Caco-2 (cell line): ENCODE measurements around the gene PKMYT1. TPM values are rescaled to one million over a fixed set of nuclear protein-coding genes. Genes with fewer than 3 reads are reported as not detected.
A peak's percentile ranks its signal among the peaks of the same experiment; 100 is the strongest.

Experiments used
- BruUV-seq: library from RNA; stranded (reverse); fragments of 400-500 nt; replicated peaks from 2 replicates; lab custom pipeline; 2021; lab: Mats Ljungman, UMichigan
- CTCF ChIA-PET: fragments of 300-600 bp; sonication (Branson Sonifier 250); formaldehyde crosslinking; loops from one replicate; lab custom pipeline; 2022; ENCODE audit warnings: antibody characterized with exemption; lab: Charles Lee
- POLR2A ChIA-PET: fragments of 300-600 bp; sonication (Branson Sonifier 250); formaldehyde crosslinking; loops from one replicate; lab custom pipeline; 2022; ENCODE audit warnings: antibody characterized with exemption; lab: Charles Lee
- DNase-seq, 2 experiments: peaks; one replicate each; pipeline versions ENCODE4 v3.0.0 to v3.0.0-alpha.2; 2020 to 2022
- H3K27me3 ChIP-seq: replicated peaks from 2 replicates; pipeline ENCODE4 v1.6.0; 2011; ENCODE audit warnings: low read length; ENCODE audit not compliant: control insufficient read depth, insufficient read depth
- H3K36me3 ChIP-seq: 2 replicates; pipeline ENCODE4 v1.5.1; 2011; ENCODE audit warnings: low read length; ENCODE audit not compliant: control insufficient read depth, insufficient read depth
- H3K4me1 ChIP-seq: fragments of 250-450 bp; sonication (Bioruptor Pico); 2 replicates; pipeline ENCODE4 v1.5.1; 2020; ENCODE audit warnings: mild to moderate bottlenecking
- H3K4me3 ChIP-seq: 2 replicates; pipeline ENCODE4 v1.5.1; 2011; ENCODE audit warnings: low read depth, mild to moderate bottlenecking, control low read depth, low read length
- H3K9me3 ChIP-seq: fragments of 250-450 bp; sonication (Bioruptor Pico); 2 replicates; pipeline ENCODE4 v1.5.1; 2020; ENCODE audit warnings: mild to moderate bottlenecking, moderate library complexity
- H3K27ac Mint-ChIP-seq: one replicate; pipeline ENCODE4 v1.8.0; 2022; ENCODE audit warnings: mixed read lengths; ENCODE audit not compliant: unreplicated experiment
- H3K27me3 Mint-ChIP-seq: one replicate; pipeline ENCODE4 v1.8.0; 2022; ENCODE audit warnings: mixed read lengths; ENCODE audit not compliant: insufficient read depth, unreplicated experiment
- H3K36me3 Mint-ChIP-seq: one replicate; pipeline ENCODE4 v1.8.0; 2022; ENCODE audit warnings: mild to moderate bottlenecking, mixed read lengths; ENCODE audit not compliant: insufficient read depth, unreplicated experiment
- H3K4me1 Mint-ChIP-seq: one replicate; pipeline ENCODE4 v1.8.0; 2022; ENCODE audit warnings: low read depth, mixed read lengths; ENCODE audit not compliant: unreplicated experiment
- H3K4me3 Mint-ChIP-seq: one replicate; pipeline ENCODE4 v1.8.0; 2022; ENCODE audit warnings: mild to moderate bottlenecking, moderate library complexity, mixed read lengths; ENCODE audit not compliant: unreplicated experiment
- H3K9me3 Mint-ChIP-seq: one replicate; pipeline ENCODE4 v1.8.0; 2022; ENCODE audit warnings: mixed read lengths; ENCODE audit not compliant: unreplicated experiment
- intact Hi-C: fragments of 100-400 bp; cut with micrococcal nuclease; formaldehyde crosslinking; loops from one replicate; pipeline ENCODE4 v1.10.0; 2022; ENCODE audit not compliant: unreplicated experiment
- total RNA-seq: library from RNA; stranded (reverse); gene quantifications from 2 replicates; pipeline ENCODE4 v1.2.3, GENCODE V29; 2022
- TF ChIP-seq, protein P1 (sequence below), 2 experiments: fragments of 200-600 bp in 1 of 2; IDR thresholded peaks; 1 replicate in 1 of 2; 2 replicates in 1 of 2; pipeline versions ENCODE4 v1.5.1 to v1.8.0; 2011 to 2022; ENCODE audit warnings: antibody characterized with exemption in 1 of 2, control low read depth in 1 of 2, inconsistent platforms in 1 of 2, low read depth in 1 of 2, low read length in 1 of 2, mild to moderate bottlenecking in 1 of 2, moderate library complexity in 1 of 2; ENCODE audit not compliant: insufficient read depth in 1 of 2, severe bottlenecking in 1 of 2, unreplicated experiment in 1 of 2

Gene PKMYT1
- total RNA-seq, 1 experiment from 2014 or later: 73.7 TPM

DNA sequence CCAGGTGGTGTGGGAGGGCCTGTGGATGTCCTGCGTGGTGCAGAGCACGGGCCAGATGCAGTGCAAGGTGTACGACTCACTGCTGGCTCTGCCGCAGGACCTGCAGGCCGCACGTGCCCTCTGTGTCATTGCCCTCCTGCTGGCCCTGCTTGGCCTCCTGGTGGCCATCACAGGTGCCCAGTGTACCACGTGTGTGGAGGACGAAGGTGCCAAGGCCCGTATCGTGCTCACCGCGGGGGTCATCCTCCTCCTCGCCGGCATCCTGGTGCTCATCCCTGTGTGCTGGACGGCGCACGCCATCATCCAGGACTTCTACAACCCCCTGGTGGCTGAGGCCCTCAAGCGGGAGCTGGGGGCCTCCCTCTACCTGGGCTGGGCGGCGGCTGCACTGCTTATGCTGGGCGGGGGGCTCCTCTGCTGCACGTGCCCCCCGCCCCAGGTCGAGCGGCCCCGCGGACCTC lies 33.3 kb upstream of the PKMYT1 start:
- Histone ChIP-seq H3K9me3 (no peaks in the 10 kb centered on the region), H3K4me3 (no peak overlapping the region), H3K27me3 (no peaks in the 10 kb centered on the region), H3K4me1 (peaks cover 66% of the 10 kb centered on the region), H3K36me3 (no peaks in the 10 kb centered on the region)
- Mint-ChIP-seq H3K4me1 (peaks cover 8% of the 10 kb centered on the region), H3K4me3 (no peak overlapping the region), H3K27ac (no peak overlapping the region), H3K9me3 (no peaks in the 10 kb centered on the region), H3K36me3 (peaks cover 12% of the 10 kb centered on the region), H3K27me3 (no peaks in the 10 kb centered on the region)
- CTCF ChIA-PET: no interaction called here
- no TSS peak for BruUV-seq
- DNase-seq: no peak
- intact Hi-C loops: no loop called here
- POLR2A ChIA-PET: no interaction called here
- TF ChIP-seq, protein P1, sequence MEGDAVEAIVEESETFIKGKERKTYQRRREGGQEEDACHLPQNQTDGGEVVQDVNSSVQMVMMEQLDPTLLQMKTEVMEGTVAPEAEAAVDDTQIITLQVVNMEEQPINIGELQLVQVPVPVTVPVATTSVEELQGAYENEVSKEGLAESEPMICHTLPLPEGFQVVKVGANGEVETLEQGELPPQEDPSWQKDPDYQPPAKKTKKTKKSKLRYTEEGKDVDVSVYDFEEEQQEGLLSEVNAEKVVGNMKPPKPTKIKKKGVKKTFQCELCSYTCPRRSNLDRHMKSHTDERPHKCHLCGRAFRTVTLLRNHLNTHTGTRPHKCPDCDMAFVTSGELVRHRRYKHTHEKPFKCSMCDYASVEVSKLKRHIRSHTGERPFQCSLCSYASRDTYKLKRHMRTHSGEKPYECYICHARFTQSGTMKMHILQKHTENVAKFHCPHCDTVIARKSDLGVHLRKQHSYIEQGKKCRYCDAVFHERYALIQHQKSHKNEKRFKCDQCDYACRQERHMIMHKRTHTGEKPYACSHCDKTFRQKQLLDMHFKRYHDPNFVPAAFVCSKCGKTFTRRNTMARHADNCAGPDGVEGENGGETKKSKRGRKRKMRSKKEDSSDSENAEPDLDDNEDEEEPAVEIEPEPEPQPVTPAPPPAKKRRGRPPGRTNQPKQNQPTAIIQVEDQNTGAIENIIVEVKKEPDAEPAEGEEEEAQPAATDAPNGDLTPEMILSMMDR (IDR thresholded peaks at IDR 0.05; ENCODE audit: insufficient read depth in 1 of 2, low read depth in 1 of 2, low read length in 1 of 2, severe bottlenecking in 1 of 2, unreplicated experiment in 1 of 2): no peak

DNA sequence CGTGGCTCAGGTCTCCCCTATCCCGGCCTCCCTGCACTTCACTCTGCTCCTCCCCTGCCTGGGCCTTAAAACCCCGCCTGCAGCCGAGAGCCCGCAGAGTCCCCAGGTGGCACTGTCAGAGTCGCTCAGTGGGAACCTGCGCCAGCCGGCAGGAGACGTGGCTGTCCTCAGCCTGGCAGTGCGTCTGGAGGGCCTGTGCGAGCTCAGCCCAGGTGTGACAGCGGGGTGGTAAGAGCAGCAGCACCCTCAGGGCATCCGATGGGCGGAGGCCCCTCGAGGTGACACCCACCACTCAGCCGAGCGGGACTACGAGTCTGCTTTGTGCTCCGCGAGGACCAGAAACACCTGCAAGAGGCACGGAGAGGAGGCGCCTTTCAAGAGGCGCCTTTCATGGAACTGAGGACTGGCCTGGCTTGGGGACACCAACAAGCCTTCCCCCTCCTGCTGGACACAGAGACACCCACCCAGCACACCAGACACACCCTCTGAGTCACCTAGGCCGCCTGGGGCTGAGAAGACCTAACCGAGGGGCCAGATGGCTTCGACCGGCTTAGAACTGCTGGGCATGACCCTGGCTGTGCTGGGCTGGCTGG lies 32.7 kb upstream of the PKMYT1 start, which contains the start of gene CLDN9:
TSS of gene CLDN9 (plus strand) at position 96 of the 593 bp plus-strand sequence. CDS start at position 536, 440 bp downstream.
- H3K4me1 ChIP-seq: peaks cover 69% of the 10 kb centered on the region
- H3K36me3 ChIP-seq: no peaks in the 10 kb centered on the region
- peak in 1 of 2 experiments; percentile 43 for DNase-seq
- H3K27me3 ChIP-seq: no peaks in the 10 kb centered on the region
- H3K9me3 ChIP-seq: no peaks in the 10 kb centered on the region
- H3K27ac Mint-ChIP-seq: peak within 1 kb of the TSS; percentile 50
- TF ChIP-seq, protein P1 (IDR thresholded peaks at IDR 0.05; ENCODE audit: insufficient read depth in 1 of 2, low read depth in 1 of 2, low read length in 1 of 2, severe bottlenecking in 1 of 2, unreplicated experiment in 1 of 2): no peak
- peaks cover 13% of the 10 kb centered on the region for H3K36me3 Mint-ChIP-seq
- BruUV-seq: no TSS peak
- intact Hi-C loops: no loop called here
- ChIA-PET POLR2A (no interaction called here), CTCF (no interaction called here)
- H3K9me3 Mint-ChIP-seq: no peaks in the 10 kb centered on the region
- peaks cover 14% of the 10 kb centered on the region for H3K4me1 Mint-ChIP-seq
- H3K4me3 ChIP-seq: no peak within 1 kb of the TSS
- H3K4me3 Mint-ChIP-seq: peak within 1 kb of the TSS; percentile 16
- H3K27me3 Mint-ChIP-seq: no peaks in the 10 kb centered on the region

DNA sequence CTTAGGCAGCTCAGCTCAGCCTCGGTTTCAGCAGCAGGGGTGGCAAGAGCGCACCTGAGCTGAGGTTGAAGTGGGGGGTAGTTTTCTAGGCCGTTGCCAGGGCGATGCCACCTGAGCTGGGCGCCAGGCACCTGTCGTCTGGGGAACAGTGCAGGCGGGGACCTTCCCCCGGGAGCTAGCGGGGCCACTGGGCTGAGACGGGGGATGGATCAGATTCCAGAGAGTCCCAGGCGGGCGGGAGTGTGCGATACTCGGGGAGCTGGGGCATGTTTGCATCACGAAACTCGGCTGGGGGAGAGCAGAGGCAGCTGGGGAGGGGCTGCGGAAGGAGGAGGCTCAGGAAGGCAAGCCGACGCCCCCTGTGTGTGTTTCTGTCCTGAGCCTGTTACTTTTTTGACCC lies 32.0 kb upstream of the PKMYT1 start:
- intact Hi-C loops: no loop called here
- Mint-ChIP-seq H3K4me3 (peak overlapping the region; percentile 16), H3K27ac (peak overlapping the region; percentile 50), H3K9me3 (no peaks in the 10 kb centered on the region), H3K4me1 (peaks cover 19% of the 10 kb centered on the region), H3K36me3 (peaks cover 13% of the 10 kb centered on the region), H3K27me3 (no peaks in the 10 kb centered on the region)
- TF ChIP-seq, protein P1 (IDR thresholded peaks at IDR 0.05; ENCODE audit: insufficient read depth in 1 of 2, low read depth in 1 of 2, low read length in 1 of 2, severe bottlenecking in 1 of 2, unreplicated experiment in 1 of 2): no peak
- ChIA-PET CTCF (no interaction called here), POLR2A (no interaction called here)
- Histone ChIP-seq H3K4me1 (peaks cover 69% of the 10 kb centered on the region), H3K9me3 (no peaks in the 10 kb centered on the region), H3K4me3 (no peak overlapping the region), H3K27me3 (no peaks in the 10 kb centered on the region), H3K36me3 (no peaks in the 10 kb centered on the region)
- BruUV-seq: no TSS peak
- DNase-seq: peak in 1 of 2 experiments; percentile 42
